ENCODE measurements around the gene ATXN7L2.

GRCh38 chr1:109483672-109484518 lies at the start of gene ATXN7L2:
- peak; percentile 48; the same call in 1 of the 2 replicates for TF ChIP-seq POLR2AphosphoS5 (IDR thresholded peaks at IDR 0.05; ENCODE audit: low read depth, low read length)
- TF ChIP-seq SIN3A (IDR thresholded peaks at IDR 0.05; ENCODE audit: borderline replicate concordance, insufficient read depth, low read length) = peak; percentile 69; the same call in 1 of the 2 replicates
- peak; percentile 92 for TF ChIP-seq TAF1 (IDR thresholded peaks at IDR 0.05; ENCODE audit: borderline replicate concordance, insufficient read depth, low read length)
